SH-SY5Y (cell line): ENCODE results near the gene NRK.

ENCODE experiments used
- GATA2 ChIP-seq: IDR thresholded peaks from 2 replicates; pipeline ENCODE4 v1.6.1; 2011; ENCODE audit warnings: mild to moderate bottlenecking, low read depth, low read length
- GATA3 ChIP-seq: IDR thresholded peaks from 2 replicates; pipeline ENCODE4 v1.6.1; 2011; ENCODE audit warnings: low read depth, mild to moderate bottlenecking, low read length, moderate library complexity

DNA sequence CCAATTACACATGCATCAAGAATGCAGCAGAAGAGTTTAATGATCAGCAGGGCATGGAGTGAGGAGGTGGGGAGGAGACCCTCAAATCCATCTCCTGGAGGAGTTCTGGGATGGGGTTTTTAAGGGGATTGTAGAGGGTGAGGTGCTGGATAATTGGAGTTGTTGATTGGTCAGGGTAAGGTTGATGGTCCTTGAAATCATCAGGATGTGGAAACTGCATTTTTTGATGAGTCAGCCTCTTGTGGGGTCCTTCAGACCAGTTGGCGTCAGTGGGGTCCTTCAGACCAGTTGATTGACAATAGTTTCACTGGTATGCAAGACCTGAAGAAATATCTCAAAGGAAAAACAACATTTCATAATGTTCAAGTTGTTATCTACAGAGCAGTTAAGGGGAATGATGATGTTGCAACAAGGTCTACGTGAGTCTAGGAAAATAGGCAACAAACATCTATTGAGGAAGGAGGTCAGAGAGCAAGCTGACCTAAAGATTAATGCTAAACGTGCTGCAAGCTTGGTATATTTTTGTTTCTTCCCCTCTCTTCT lies 88.3 kb downstream of the NRK start:
- TF ChIP-seq GATA3 = no peak
- TF ChIP-seq GATA2 = no peak
